Gastrocnemius medialis (tissue), 4 donors: ENCODE results near the gene CACNA1D.
A peak's percentile ranks its signal among the peaks of the same experiment; 100 is the strongest.

ENCODE experiments used
- POLR2A ChIP-seq, 2 donors: fragments of 450-650 bp; IDR thresholded peaks; one replicate each; pipeline ENCODE4 v1.6.1; 2017; ENCODE audit warnings: antibody characterized with exemption in 2 of 2, mild to moderate bottlenecking in 2 of 2, moderate library complexity in 2 of 2
- TF ChIP-seq, protein P1 (sequence below), 5 experiments: fragments of 450-650 bp in 3 of 5; fragments of 200-600 bp in 2 of 5; sonication (generic) in 2 of 5; IDR thresholded peaks in 4 of 5; conservative IDR thresholded peaks in 1 of 5; 1 replicate in 4 of 5; 2 replicates in 1 of 5; pipeline ENCODE4 v1.5.1; 2016 to 2019; ENCODE audit warnings: antibody characterized with exemption in 5 of 5, mild to moderate bottlenecking in 3 of 5, moderate library complexity in 3 of 5

DNA sequence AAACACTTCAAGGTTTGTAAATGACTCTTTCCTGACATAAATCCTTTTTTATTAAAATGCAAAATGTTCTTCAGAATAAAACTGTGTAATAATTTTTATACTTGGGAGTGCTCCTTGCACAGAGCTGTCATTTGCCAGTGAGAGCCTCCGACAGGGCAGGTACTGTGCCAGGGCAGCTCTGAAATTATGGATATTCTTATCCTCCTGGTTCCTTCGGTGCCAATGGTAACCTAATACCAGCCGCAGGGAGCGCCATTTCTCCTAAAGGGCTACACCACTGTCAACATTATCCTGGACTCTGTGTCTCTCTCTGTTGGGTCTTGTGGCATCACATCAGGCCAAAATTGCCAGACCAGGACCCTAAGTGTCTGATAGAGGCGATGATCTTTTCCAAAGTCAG lies 318.8 kb downstream of the CACNA1D start:
- TF ChIP-seq POLR2A (IDR thresholded peaks at IDR 0.05) = no peak
- TF ChIP-seq, protein P1, sequence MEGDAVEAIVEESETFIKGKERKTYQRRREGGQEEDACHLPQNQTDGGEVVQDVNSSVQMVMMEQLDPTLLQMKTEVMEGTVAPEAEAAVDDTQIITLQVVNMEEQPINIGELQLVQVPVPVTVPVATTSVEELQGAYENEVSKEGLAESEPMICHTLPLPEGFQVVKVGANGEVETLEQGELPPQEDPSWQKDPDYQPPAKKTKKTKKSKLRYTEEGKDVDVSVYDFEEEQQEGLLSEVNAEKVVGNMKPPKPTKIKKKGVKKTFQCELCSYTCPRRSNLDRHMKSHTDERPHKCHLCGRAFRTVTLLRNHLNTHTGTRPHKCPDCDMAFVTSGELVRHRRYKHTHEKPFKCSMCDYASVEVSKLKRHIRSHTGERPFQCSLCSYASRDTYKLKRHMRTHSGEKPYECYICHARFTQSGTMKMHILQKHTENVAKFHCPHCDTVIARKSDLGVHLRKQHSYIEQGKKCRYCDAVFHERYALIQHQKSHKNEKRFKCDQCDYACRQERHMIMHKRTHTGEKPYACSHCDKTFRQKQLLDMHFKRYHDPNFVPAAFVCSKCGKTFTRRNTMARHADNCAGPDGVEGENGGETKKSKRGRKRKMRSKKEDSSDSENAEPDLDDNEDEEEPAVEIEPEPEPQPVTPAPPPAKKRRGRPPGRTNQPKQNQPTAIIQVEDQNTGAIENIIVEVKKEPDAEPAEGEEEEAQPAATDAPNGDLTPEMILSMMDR (IDR thresholded peaks at IDR 0.05 in 4 of 5, conservative IDR thresholded peaks at IDR 0.05 in 1 of 5) = peak in 1 of 5 experiments; percentile 21
